Measurements from ENCODE around the gene RANBP3. TPM values are rescaled to one million over a fixed set of nuclear protein-coding genes. Genes with fewer than 3 reads are reported as not detected.

Gene RANBP3
- total and polyA plus RNA-seq, 7 donors: 40.5 to 71.7 (median 48.7) TPM

DNA sequence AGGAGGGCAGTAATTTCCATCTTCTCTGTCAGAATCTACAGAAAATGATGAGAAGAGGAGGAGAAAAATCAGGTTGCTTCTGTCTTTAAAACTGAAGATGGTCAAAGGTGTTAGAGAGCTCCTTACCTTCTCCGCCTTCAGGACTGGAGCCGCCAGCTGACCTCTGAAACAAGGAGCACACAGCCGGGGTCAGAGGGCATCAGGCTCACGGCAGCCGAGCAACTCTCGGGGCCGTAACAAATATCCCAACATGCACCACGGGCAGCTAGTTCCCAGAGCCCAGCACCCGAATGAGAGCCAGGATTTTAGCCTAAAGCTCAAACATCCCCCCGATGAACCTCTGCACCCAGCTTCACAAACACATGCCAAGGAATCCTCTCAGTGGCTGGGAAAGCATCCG, 36.3 kb downstream of the RANBP3 start:
- no peaks in the 10 kb centered on the region for H3K9me3 ChIP-seq
- no peak for ATAC-seq
- TF ChIP-seq, protein P1, sequence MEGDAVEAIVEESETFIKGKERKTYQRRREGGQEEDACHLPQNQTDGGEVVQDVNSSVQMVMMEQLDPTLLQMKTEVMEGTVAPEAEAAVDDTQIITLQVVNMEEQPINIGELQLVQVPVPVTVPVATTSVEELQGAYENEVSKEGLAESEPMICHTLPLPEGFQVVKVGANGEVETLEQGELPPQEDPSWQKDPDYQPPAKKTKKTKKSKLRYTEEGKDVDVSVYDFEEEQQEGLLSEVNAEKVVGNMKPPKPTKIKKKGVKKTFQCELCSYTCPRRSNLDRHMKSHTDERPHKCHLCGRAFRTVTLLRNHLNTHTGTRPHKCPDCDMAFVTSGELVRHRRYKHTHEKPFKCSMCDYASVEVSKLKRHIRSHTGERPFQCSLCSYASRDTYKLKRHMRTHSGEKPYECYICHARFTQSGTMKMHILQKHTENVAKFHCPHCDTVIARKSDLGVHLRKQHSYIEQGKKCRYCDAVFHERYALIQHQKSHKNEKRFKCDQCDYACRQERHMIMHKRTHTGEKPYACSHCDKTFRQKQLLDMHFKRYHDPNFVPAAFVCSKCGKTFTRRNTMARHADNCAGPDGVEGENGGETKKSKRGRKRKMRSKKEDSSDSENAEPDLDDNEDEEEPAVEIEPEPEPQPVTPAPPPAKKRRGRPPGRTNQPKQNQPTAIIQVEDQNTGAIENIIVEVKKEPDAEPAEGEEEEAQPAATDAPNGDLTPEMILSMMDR (IDR thresholded peaks at IDR 0.05): no peak
- H3K4me3 ChIP-seq: no peak overlapping the region
- no peak for DNase-seq
- peaks cover 9% of the 10 kb centered on the region for H3K4me1 ChIP-seq
- intact Hi-C loops (cut with DNase I): no loop called here
- no peaks in the 10 kb centered on the region for H3K27me3 ChIP-seq (ENCODE audit: insufficient read depth in 3 of 3, low read length in 2 of 3)
- H3K27ac ChIP-seq: no peak overlapping the region
- 82 to 89% (median 83%) methylated on average over 11 of the region's 11 CpGs for WGBS, 3 donors
- peaks cover 0 to 26% of the 10 kb centered on the region in 2 donors for H3K36me3 ChIP-seq (ENCODE audit: insufficient read depth in 1 of 2, low read depth in 1 of 2)

DNA sequence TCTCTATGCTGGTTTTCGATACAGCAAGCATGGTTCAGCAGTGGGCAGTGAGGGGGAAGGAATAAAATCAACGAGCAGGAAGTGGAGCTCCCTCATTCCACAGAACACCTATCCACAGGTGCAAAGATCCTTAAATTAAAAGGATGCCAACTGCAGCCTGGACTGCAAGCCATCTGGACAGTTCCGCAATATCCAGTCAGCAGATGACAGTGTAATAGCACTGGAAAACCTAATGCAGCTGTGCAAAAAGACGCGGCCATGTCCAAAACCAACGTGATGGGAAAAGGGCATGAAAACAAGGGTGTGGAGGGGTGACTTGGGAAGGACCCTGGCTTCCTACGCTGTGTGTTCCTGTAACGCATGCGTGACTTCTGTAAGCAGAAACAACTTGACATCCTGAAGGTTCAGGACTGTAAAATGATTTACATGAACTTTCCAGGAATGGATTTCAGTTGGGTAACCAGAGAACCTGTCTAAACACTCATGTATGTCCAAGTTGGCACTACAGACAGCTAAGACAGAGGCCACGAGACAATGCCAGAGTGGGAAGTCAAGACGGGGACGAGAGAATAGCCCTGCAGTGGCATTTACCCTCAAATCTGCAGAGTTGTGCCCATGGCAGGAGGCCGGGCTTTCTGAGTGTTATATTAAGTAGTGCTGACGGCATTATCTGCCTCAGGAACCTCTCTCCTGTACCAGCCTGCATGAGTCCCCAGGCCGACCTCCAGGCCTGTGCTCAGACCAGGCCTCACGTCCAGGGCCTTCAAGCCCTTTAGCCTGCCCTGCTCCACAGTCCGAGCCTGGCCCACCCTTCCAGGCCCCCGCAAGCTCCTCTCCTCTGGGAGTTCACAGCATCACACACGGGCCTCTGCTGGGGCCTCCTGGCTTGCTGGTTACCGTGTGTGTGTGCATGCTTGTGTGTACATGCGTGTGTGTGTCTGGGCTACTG, 37.4 kb downstream of the RANBP3 start:
- DNase-seq (no peak), ATAC-seq (peak; percentile 46 to 75 (median 65))
- TF ChIP-seq, protein P1 (IDR thresholded peaks at IDR 0.05): no peak
- intact Hi-C loops (cut with DNase I): no loop called here
- Histone ChIP-seq H3K9me3 (no peaks in the 10 kb centered on the region), H3K4me3 (no peak overlapping the region), H3K27me3 (ENCODE audit: insufficient read depth in 3 of 3, low read length in 2 of 3) (no peaks in the 10 kb centered on the region), H3K27ac (peak overlapping the region; percentile 3), H3K36me3 (ENCODE audit: insufficient read depth in 1 of 2, low read depth in 1 of 2) (peaks cover 0 to 35% of the 10 kb centered on the region in 2 donors), H3K4me1 (peaks cover 13% of the 10 kb centered on the region)
- WGBS, 3 donors: 49 to 62% (median 53%) methylated on average over 21 of the region's 21 CpGs

DNA sequence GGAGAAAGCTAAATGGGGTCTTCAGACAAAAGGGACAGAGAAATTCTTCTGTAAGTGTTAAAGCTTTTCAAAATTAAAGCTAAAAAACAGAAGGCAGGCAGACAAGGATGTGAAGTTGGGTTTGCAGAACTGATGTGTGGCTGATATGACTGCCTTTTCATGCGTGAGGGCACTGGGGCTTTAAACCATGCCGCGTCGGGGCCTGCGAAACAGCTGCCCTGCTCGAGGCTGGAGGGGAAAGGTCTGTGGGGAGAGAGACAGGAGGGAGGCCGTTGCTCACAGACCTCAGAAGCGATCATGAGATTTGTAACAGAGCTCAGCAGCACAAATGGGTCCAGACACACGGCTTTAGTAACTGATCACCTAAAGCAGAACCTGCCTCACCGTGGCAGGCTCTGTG, 40.4 kb downstream of the RANBP3 start:
- DNase-seq: no peak
- peaks cover 0 to 52% of the 10 kb centered on the region in 2 donors for H3K36me3 ChIP-seq (ENCODE audit: insufficient read depth in 1 of 2, low read depth in 1 of 2)
- H3K4me1 ChIP-seq: peaks cover 13% of the 10 kb centered on the region
- no peak overlapping the region for H3K4me3 ChIP-seq
- no peaks in the 10 kb centered on the region for H3K9me3 ChIP-seq
- H3K27ac ChIP-seq: no peak overlapping the region
- ATAC-seq: no peak
- TF ChIP-seq, protein P1 (IDR thresholded peaks at IDR 0.05): no peak
- WGBS, 3 donors: 78 to 82% (median 78%) methylated on average over 10 of the region's 10 CpGs
- intact Hi-C loops (cut with DNase I): no loop called here
- no peaks in the 10 kb centered on the region for H3K27me3 ChIP-seq (ENCODE audit: insufficient read depth in 3 of 3, low read length in 2 of 3)

DNA sequence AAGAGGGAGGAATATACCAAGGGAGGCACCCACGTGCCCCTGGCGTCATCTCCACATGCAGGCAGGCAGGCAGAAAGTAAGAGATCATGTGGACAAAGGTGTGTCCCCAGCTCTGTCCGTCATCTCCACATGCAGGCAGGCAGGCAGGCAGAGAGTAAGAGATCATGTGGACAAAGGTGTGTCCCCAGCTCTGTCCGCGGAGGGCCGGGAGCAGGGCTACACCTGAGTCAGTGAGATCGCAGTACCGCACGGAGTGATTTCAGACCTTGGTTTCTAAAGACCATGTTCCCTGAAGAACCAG, 41.7 kb downstream of the RANBP3 start:
- 95 to 96% (median 95%) methylated on average over 9 of the region's 9 CpGs for WGBS, 3 donors
- H3K4me3 ChIP-seq: no peak overlapping the region
- intact Hi-C loops (cut with DNase I): no loop called here

More for the DNA sequence above, 41.7 kb downstream of the RANBP3 start:
- H3K27me3 ChIP-seq (ENCODE audit: insufficient read depth in 3 of 3, low read length in 2 of 3): no peaks in the 10 kb centered on the region
- H3K4me1 ChIP-seq: peaks cover 10% of the 10 kb centered on the region
- no peaks in the 10 kb centered on the region for H3K9me3 ChIP-seq
- ATAC-seq: no peak
- TF ChIP-seq, protein P1 (IDR thresholded peaks at IDR 0.05): no peak
- DNase-seq: no peak
- no peak overlapping the region for H3K27ac ChIP-seq
- peaks cover 0 to 60% of the 10 kb centered on the region in 2 donors for H3K36me3 ChIP-seq (ENCODE audit: insufficient read depth in 1 of 2, low read depth in 1 of 2)

Data from psoas muscle (tissue), 8 donors.